NCI-H748 (cell line): ENCODE results near the gene CATSPER3.

Source experiments
- DNase-seq: peaks from one replicate; lab custom pipeline; 2025; ENCODE audit not compliant: unreplicated experiment; lab: John Stamatoyannopoulos, UW

CATSPER3 gene

GRCh38 chr5:134967607-134968006 is at the start of gene CATSPER3:
Gene CATSPER3 (plus strand): TSS chr5:134967907. CDS start chr5:134967992, 85 bp downstream.
- no peak for DNase-seq

DNA sequence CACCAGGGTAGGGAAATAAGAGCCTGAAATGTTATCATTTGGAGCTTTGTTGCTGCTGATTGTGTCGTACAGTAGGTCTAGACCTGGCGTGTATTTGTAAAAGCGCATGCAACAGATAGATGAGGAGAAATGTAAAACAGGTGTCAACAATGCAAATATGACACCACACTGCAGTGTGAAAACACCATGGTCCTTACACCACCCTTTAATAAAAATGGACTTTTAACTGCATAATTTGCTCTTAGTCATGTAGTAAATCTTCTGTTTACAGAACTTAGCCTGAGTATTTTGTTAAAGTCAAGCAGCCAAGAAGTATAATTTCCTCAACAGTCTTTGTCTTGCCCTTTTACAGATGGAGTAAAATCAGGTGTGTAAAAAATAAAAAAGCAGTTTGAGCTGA is 48.8 kb upstream of the CATSPER3 start:
- DNase-seq: no peak

DNA sequence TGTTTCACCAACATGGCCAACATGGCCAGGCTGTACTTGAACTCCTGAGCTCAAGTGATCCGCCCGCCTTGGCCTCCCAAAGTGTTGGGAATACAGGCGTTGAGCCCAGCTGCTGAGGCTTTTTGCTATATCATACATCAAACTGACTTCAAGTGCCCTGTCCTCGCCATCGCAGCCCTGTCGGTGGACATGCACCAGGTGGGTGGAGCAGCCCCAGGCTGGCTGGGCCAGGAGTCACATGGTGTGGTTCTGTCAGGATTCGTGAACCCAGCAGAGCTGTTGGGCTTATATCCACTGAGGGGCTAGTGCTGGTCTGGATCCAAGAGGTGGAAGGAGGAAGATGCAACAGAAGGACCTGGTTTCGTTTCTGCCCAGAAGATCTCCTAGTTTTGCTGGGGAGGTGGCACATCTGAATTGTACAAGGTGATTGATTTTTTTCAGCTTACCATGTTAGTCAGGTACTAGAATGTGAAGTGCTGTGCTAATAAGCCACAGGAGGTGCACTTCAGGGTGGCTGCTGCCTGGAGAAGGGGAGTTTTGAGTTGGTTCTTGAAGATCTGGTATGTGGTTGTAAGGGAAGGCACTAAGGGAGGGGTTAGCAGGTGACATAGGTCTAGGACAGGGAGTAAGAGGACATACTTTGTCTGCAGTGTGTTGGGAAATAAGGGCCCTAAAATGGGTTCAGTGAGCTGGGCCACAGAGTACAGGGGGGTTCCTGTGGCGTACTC is 46.7 kb upstream of the CATSPER3 start:
- no peak for DNase-seq

GRCh38 chr5:134932508-134932907 is 35.2 kb upstream of the CATSPER3 start:
- DNase-seq: no peak

DNA sequence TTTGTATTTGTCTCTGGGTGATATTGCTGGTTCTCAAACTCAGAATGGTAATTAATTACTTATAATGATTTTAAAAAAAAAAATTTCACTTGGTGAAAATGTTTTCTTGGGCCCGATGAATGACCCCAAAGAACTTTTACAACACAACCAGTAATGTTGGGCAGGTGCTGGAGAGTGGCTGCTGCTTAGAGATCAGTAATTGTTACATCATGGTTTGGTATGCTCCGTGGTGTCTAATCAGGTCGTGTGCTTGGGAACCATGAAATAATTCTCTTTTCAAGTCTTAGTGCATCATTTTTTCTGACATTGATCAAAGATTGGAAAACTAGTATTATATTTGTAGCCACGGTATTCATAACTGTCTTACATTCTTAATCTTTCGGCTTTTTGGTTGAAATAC is 33.5 kb upstream of the CATSPER3 start:
- no peak for DNase-seq

- DNase-seq: no peak
These were observed 31.8 kb upstream of the CATSPER3 start for GRCh38 chr5:134935711-134936602.

- DNase-seq: no peak
These were observed 30.2 kb upstream of the CATSPER3 start for GRCh38 chr5:134937526-134937925.

DNA sequence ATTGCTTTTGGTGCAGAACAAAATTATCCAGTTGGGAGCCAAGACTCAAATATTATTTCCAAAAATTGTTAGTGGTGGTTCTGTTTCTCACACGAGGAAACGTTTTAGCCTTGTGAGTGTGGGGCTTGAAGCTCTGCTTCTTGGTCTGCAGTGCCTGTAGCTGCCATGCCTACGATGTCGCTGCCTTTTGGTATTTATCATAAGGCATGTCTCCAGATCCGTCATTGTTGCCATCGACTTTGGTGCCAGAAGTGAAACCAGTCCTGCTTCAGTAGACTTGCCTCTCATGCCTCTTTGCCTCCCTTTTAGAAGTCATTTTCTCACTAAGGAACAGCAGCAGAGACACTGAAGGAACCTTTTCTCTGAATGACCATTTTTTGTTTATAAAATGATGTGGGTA is 29.7 kb upstream of the CATSPER3 start:
- DNase-seq: no peak

GRCh38 chr5:134939500-134939899 is 28.2 kb upstream of the CATSPER3 start:
- DNase-seq: no peak

DNA sequence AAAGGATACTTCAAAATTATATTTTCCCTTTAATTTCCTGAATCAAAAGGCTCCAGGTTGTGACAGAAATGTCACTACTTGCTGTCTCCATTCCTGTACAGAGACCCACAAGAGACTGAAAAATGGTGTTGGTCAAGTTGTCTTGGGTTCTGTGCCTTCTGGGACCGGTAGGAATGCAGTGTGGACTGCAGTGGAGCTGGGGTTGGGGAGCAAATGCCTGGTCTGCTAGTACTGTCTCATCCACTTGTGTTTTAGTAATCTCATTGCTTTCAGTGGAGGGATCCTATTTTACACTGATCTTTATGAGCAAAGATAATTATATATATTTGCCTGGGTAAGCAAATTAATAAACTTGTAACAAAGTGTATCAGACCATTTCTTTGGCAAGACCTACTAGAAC is 24.2 kb upstream of the CATSPER3 start:
- no peak for DNase-seq

GRCh38 chr5:134944630-134945029 is 23.1 kb upstream of the CATSPER3 start:
- no peak for DNase-seq

DNA sequence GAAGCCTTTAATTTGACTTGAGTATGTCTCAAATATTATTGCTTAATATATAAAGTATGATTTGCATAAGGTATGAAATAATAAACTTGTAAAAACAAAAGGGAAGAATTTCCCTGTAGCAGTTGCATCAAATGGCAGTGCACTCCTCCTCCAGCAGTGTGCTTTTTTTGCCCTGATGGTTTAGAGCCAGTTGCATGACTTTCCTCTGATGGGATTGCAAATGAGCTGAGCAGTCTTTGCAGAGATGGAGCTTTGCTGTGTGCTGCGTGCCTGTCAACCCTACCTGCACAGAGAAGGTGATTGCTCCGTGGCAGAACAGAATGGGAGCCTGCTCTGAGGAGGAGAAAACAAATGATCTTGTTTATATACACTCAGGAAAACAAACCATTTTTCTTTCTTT is 22.7 kb upstream of the CATSPER3 start:
- no peak for DNase-seq

- DNase-seq: no peak
These were observed 18.8 kb upstream of the CATSPER3 start for GRCh38 chr5:134948911-134949310.

DNA sequence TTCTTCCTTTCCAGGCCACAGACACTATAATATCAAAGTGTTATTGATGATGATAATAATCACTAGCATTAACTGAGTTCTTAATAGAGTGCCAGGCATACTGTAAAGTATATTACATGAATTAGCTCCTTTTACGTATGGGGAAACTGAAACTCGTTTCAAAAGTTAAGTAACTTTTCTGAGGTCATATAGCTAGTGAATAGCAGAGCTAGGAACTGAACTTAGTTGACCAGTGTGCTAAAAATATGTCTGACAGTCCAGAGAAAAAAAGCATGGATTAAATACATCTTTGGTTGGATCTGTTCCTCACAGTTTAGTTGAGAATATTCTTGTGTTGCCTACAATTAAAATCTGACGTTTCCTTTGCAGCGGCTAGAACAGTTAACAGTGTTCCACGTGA is 18.4 kb upstream of the CATSPER3 start:
- DNase-seq: no peak

DNA sequence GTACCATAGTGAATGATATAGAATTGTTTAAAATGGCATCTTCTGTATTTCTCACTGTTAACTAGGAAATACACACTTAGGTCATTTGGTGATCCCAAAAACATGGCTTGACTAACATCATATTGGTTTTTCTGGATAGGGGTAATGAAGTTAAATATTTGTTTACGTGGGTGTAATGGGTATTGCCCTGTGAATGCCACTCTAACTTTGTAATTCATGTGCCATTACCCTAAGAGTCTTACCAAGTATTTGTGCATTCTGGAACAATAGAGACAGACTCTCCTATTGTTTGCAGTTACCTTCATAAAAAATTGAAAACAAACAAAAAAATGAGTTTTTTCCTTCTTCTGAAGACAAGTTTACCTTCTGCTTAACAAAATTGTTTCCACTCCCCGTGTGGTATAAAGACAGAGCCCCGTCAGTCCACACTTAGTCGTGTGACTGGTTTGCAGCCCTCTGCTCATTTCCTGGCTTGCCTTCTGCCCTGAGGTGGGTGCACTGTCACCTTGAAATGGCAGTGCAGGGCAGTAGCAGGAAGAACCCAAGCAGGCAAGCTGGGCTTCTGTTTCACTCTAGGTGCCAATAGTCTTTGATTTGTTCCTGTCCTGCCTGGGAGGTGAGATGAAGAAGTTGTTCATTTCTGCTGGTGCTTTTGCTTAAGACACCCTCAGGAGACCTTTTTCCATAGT is 9.6 kb upstream of the CATSPER3 start:
- peak; percentile 12 for DNase-seq

- no peak for DNase-seq
These were observed 9.0 kb upstream of the CATSPER3 start for GRCh38 chr5:134958755-134959154.

- no peak for DNase-seq
These were observed 4.6 kb upstream of the CATSPER3 start for GRCh38 chr5:134963098-134963497.

DNA sequence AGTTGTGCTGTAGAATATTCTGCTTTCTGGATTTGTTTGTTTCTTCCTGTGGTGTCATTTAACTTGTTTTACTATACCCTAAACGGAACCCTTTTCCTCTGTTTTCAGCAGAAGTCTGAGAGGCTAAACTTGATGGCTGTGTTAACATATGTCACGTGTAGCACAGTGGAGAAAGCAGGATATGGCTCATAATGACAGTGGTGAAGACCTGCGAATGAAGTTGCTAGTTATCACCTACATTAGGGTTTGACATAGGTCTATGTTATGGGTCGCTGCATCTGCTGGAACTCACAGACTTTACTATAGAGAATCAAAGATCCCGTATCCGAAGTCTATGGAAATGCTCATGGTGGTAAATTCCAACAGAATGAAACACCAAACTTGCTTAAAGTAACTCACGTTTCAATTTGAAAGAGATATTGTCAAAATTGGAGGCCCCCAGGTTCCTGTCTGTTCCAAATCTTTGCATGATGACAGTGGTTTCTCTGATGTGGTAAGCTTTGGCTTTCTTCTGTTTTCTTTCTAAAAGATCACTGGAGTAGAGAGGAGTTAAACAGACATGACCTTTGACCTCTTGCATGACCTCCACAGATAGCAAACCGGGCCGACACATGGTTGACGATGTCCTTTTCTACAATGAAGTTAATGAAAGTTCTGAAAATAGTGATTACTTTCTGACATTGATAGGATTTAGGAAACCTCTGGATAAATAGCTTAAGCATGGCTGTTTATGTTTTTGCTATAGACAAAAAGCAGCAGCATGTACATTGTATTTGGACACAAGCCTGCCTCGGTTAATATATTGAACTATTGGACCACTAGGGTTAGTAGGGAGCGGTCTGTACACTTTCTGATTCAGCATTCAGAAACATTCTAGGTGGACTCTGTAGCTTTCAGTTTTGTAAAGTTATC is 3.1 kb upstream of the CATSPER3 start:
- no peak for DNase-seq

GRCh38 chr5:134965271-134965825 is 2.4 kb upstream of the CATSPER3 start:
- no peak for DNase-seq

DNA sequence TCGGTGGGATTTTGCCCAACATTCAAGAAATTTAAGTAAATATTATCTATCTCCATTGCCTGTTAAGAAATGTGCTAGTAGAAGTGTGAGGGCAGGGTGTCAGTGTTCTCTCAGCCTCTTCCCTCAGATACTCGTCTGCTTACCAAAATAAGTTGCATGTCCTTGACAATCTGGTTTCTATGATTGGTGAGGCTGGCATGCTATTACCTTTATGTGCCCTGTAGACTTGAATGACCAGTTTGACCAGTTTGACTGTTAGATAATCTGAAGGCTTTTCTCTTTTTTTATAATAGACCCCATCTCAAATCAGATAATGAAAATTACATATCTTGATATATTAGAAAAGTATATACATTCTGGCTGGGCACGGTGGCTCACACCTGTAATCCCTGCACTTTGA is 348 bp downstream of the CATSPER3 start:
- DNase-seq: peak; percentile 55
